HL-60 (cell line): ENCODE results near the gene OR51B5.

ENCODE experiments used
- SPI1 ChIP-seq: IDR thresholded peaks from 2 replicates; pipeline ENCODE4 v1.6.1; 2012; ENCODE audit warnings: low read depth, mild to moderate bottlenecking, borderline replicate concordance
- TF ChIP-seq, protein P1 (sequence below): IDR thresholded peaks from one replicate; pipeline ENCODE4 v1.5.1; 2011; ENCODE audit warnings: low read length, control low read depth, inconsistent platforms; ENCODE audit not compliant: insufficient read depth

DNA sequence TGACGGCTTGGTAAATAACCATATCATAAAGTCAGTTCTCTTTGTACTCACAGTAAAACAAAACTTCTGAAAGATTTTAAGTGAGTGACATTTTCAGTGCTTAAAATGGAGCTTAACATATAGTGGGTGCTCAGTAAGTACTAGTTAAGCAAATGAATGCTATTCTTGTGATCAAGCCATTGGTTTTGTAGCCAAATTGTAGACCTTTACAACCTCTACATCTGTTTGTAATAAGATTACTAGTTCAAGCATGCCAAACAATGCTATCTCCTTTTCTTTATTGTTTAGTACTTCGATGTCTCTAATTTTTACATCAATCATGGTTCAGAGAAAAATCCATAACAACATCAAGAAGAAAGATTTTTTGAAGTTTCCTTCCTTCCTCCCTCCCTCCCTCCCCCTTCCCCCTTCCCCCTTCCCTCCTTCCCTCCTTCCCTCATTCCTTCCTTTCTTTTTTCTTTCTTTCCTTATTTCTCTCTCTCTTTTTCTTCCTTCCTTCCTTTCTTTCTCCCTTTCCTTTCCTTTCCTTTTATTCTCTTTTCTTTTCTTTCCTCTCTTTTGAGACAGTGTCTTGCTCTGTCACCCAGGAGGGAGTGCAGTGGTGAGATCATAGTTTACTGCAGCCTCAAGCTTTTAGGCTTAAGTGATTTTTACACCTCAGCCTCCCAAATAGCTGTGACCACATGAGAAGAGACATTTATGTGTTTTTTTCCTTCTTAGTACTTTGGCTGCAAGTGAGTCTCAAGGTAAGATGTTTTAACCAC, 35.9 kb downstream of the OR51B5 start:
- no peak for TF ChIP-seq SPI1
- TF ChIP-seq, protein P1, sequence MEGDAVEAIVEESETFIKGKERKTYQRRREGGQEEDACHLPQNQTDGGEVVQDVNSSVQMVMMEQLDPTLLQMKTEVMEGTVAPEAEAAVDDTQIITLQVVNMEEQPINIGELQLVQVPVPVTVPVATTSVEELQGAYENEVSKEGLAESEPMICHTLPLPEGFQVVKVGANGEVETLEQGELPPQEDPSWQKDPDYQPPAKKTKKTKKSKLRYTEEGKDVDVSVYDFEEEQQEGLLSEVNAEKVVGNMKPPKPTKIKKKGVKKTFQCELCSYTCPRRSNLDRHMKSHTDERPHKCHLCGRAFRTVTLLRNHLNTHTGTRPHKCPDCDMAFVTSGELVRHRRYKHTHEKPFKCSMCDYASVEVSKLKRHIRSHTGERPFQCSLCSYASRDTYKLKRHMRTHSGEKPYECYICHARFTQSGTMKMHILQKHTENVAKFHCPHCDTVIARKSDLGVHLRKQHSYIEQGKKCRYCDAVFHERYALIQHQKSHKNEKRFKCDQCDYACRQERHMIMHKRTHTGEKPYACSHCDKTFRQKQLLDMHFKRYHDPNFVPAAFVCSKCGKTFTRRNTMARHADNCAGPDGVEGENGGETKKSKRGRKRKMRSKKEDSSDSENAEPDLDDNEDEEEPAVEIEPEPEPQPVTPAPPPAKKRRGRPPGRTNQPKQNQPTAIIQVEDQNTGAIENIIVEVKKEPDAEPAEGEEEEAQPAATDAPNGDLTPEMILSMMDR = no peak
